IPS-11a (cell line): ENCODE results near the gene VSIG10L2.
"Not testable (repeated sequence)": the region's sequence is repeated elsewhere in the genome, so short reads cannot be mapped to it uniquely, and the experiment has no call there.

Source experiments
- H3K4me3 ChIP-seq: one replicate; pipeline ENCODE4 v1.5.1; 2013; ENCODE audit warnings: low read depth, low read length, control low read depth

The VSIG10L2 gene

GRCh38 chr11:125959511-125959910 lies 13.7 kb downstream of the VSIG10L2 start:
- H3K4me3 ChIP-seq = no peak overlapping the region

- no peak overlapping the region for H3K4me3 ChIP-seq
Measured at GRCh38 chr11:125959931-125960330, 14.1 kb downstream of the VSIG10L2 start.

DNA sequence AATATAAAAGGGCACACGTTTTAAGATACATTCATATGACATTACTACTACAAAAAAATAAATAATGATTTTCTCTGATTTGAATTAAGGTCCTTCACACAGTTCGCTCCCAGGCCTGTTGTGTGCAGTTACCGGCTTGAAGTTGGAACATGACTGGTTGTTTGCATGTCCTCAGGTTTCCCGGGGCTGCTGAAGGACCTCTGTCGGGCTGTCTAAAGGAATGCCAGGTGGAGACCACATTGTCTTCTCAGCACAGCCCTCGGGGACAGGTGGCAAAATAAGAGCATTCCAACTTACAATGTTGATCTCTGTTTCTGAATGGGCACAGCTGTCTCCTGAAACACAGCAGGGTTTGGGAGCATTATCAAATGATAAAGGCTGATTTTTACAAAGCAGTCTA lies 14.9 kb downstream of the VSIG10L2 start:
- no peak overlapping the region for H3K4me3 ChIP-seq

- no peak overlapping the region for H3K4me3 ChIP-seq
Measured at GRCh38 chr11:125967515-125967914, 21.7 kb downstream of the VSIG10L2 start.

DNA sequence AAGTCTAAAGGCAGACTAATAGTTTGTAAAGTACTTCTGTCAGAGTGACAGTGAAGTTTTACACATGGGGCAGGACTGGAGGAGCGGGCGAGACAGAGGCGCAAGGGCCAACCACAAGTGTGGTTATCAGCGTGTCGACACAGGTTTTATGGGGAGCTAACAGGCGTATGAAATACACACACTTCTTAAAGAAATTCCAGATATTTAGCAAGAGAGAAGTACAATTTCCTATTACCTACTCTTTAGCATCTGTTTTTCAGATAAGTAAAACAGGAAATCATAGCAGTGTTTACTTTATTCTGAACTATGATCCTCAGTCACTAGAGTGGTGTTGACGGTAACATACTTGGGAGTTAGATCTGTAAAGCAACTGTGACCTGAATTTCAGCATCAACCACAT lies 22.5 kb downstream of the VSIG10L2 start:
- H3K4me3 ChIP-seq = no peak overlapping the region

GRCh38 chr11:125971618-125972017 lies 25.8 kb downstream of the VSIG10L2 start:
- no peak overlapping the region for H3K4me3 ChIP-seq

GRCh38 chr11:125974284-125974683 lies 28.4 kb downstream of the VSIG10L2 start:
- no peak overlapping the region for H3K4me3 ChIP-seq

GRCh38 chr11:125975634-125976033 lies 29.8 kb downstream of the VSIG10L2 start:
- H3K4me3 ChIP-seq = no peak overlapping the region

DNA sequence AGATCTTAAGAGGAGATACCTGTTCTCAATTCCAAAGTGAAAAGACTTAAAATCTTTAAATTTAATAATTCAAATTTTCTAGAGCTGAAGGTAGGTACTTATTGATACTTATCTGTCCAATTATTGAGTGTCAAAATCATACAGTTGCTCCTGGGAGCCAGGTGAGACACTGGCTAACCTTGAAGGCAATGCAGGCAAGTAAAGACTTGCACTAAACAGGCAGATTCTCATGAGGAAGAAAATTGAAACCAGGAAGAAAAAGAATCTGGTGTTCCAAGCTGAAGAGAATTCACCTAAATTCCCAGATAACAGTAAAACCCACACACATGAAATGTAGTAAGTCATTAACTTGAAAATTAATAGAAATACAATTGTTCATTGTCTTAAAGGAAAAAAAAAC lies 30.3 kb downstream of the VSIG10L2 start:
- no peak overlapping the region for H3K4me3 ChIP-seq

- H3K4me3 ChIP-seq = no peak overlapping the region
Measured at GRCh38 chr11:125977333-125977732, 31.5 kb downstream of the VSIG10L2 start.

DNA sequence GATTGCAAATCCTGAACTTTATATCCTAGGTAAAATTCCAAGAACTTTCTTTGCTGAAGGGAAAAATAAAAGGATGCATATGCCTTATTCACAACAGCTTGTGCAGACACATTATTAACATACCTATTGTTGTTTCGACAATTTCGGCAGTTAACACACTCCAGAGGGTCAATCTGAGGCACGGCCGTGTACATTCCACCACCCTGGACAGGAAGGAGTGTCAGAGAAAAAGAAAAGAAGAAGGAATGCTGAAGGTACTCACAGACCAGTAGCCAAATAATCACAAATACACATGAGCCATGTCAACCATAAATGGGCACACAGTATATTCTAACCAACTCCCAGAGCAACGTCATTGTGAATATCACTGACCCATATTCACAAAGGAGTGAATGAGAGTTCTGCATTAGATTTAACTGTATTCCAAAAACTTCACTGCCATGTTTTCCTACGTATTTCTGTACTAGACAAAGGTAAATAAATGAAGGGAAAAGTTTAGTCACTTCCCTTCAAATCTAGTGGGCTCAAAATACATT lies 32.4 kb downstream of the VSIG10L2 start:
- no peak overlapping the region for H3K4me3 ChIP-seq

- H3K4me3 ChIP-seq = no peak overlapping the region
Measured at GRCh38 chr11:125978778-125979407, 33.0 kb downstream of the VSIG10L2 start.

GRCh38 chr11:125979511-125979910 lies 33.7 kb downstream of the VSIG10L2 start:
- no peak overlapping the region for H3K4me3 ChIP-seq

- no peak overlapping the region for H3K4me3 ChIP-seq
Measured at GRCh38 chr11:125980436-125980835, 34.6 kb downstream of the VSIG10L2 start.

- H3K4me3 ChIP-seq = no peak overlapping the region
Measured at GRCh38 chr11:125982348-125982730, 36.5 kb downstream of the VSIG10L2 start.

- H3K4me3 ChIP-seq = not testable (repeated sequence)
Measured at GRCh38 chr11:125985956-125986355, 40.1 kb downstream of the VSIG10L2 start.

DNA sequence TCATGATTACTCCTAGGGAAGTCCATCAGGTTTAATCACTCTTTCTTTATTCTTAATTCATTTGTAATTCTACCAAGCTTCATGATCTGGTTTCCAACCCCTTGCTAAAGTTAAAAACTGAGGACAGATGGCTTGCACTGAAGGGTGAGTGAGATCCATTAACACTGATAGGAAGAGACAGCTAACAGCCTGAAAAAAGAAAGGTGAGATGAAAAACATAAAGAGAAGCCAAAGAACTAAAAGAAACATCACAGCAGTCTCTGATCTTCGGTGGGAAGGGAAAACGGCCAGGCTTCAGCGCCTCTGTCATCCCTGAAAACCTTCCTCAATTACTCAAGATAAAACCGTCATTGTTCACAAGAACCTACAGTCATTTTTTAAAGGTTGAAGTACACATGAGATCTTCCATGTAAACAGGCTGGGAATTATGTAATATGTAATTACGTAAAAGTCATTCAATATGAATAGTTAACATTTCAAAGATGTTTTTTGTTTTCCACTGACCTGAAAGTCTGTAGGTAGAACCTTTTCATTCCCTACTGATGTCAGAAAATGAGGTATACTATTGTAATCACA lies 41.3 kb downstream of the VSIG10L2 start:
- H3K4me3 ChIP-seq = no peak overlapping the region

GRCh38 chr11:125990244-125990643 lies 44.4 kb downstream of the VSIG10L2 start:
- no peak overlapping the region for H3K4me3 ChIP-seq

DNA sequence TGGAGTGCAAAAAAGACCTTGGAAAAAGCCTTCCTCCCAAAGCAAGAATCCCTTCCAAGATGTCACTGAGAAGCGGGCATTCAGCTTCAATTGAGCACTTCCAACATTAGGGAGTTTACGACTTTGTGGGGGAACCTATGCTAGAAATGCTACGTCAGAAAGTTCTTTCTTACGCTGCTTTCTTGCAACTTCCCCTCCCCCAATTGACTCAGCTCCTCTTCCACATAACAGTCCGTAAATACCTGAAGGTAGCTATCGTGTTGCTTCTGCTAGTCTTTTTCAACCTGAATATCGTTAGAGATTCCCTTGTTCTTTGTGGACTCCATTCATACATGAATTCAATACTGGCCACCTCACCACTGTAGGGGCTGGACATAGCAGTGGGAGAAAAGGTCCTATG lies 47.0 kb downstream of the VSIG10L2 start:
- no peak overlapping the region for H3K4me3 ChIP-seq

- no peak overlapping the region for H3K4me3 ChIP-seq
Measured at GRCh38 chr11:125994509-125994908, 48.7 kb downstream of the VSIG10L2 start.

DNA sequence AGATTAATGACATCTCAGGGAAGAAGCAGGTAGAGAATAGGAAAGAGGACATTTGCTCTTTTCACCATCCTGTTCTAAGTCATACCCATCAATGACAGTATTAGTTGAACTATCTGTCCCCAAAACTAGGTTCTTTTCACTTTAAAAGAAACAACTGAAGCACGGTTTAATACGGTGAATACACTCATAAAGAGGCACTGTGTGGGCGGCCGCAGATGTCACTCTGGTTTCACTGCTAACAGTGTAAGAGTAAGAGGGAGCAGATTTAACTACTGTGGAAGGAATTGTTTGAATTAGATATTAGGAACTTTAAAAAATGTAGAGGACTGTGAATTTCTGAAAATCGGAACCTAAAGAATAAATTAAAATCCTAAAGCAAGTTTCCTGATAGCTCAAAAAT lies 49.5 kb downstream of the VSIG10L2 start:
- H3K4me3 ChIP-seq = no peak overlapping the region

- H3K4me3 ChIP-seq = no peak overlapping the region
Measured at GRCh38 chr11:125998267-125998666, 52.4 kb downstream of the VSIG10L2 start.
